Measurements from ENCODE around the gene ADAP1.

Gene ADAP1

DNA sequence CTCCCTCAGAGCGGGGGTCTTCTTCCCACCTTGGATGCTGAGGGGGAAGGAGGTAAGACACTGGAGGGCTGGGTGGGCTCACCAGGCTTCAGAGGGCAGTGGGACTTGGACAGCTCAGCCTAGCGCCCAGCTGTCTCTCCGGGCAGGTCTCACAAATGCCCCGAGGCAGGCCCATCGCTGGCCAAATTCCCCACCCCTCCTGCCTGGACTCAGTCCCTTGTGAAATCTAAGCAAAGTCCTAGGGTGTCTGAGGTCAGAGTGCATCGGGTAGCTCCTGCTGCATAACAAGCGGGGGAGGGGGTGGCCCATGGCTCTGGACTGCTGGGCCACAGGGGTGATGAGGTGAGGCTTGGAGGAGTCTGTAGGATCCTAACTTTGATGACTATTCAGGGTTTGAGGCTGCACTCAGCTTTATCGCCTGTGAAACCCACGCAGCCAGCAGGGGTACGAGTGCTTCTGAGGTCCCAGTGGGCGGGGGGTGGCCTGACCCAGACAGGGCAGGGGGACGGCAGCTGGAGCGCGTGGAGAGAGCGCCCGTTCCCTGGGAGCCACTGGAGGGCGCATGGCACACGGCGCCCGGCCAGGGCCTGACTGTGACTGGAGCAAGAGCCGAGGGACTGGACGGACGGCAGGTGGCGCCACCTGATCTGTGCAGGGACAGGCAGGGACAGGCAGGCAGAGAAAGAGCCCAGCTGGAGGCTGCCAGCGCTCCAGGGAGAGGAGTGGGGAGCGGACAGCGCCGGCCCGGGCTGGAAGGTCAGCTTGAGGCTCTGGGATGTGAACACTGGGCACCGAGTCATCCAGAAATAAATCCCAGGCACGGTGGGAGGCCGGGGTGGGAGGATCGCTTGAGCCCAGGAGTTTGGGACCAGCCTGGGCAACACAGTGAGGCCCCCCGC is 38.5 kb upstream of the ADAP1 start:
- Histone ChIP-seq H3K27me3 (ENCODE audit: insufficient read depth, low read length) (no peaks in the 10 kb centered on the region), H3K4me1 (ENCODE audit: insufficient read depth, low read length) (peaks cover 14% of the 10 kb centered on the region), H2AFZ (ENCODE audit: low read depth, low read length) (no peak overlapping the region), H3K4me3 (ENCODE audit: low read length) (no peak overlapping the region), H3K9me3 (ENCODE audit: low read length) (no peaks in the 10 kb centered on the region), H3K36me3 (ENCODE audit: insufficient read depth, low read length) (peaks cover 15% of the 10 kb centered on the region)

DNA sequence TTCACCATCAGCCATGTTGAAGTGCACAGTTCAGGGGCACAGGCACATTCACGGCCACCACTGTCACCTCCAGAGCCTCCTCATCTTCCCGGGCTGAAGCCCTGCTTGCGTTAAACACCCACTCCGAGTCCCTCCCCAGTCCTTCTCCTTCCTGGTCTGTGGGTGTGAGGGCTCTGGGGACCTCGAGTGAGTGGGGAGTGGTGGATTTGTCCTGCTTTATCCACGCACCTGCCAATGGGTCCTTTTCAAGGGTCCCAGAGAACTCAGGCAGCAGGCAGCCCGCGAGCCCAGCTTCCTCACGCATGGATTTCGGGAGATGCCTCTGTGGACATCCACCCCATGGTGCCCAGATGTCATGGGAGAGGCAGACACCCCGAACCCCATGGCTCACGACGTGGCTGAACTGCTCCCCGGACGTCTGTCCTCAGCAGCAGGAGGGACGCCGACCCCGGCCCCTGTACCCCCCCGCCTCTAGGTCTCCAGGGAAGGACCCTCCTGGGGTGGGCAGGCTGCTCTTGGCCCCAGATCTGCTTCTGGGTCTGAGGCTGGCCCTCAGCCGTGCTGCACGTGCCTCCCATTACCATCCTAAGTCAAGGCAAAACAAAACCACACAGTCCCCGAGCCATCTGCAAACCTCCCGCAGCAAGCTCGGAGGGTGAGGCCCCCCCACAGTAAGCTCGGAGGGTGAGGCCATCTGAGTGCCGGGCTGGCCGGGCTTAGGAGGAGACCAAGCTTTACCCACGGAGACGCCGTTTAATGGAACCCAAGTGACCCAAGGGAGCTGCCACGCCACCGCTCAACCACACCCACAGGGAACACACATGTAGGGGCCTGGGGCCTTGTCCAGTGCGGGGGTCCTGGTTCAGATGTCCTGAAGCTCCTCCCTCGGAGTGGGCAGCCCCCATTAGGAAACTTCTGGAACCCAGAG is 37.5 kb upstream of the ADAP1 start:
- no peak overlapping the region for H2AFZ ChIP-seq (ENCODE audit: low read depth, low read length)
- H3K36me3 ChIP-seq (ENCODE audit: insufficient read depth, low read length): peaks cover 13% of the 10 kb centered on the region
- no peaks in the 10 kb centered on the region for H3K27me3 ChIP-seq (ENCODE audit: insufficient read depth, low read length)
- H3K9me3 ChIP-seq (ENCODE audit: low read length): no peaks in the 10 kb centered on the region
- H3K4me3 ChIP-seq (ENCODE audit: low read length): no peak overlapping the region
- H3K4me1 ChIP-seq (ENCODE audit: insufficient read depth, low read length): peaks cover 14% of the 10 kb centered on the region

- peaks cover 5% of the 10 kb centered on the region for H3K36me3 ChIP-seq (ENCODE audit: insufficient read depth, low read length)
- H3K9me3 ChIP-seq (ENCODE audit: low read length): no peaks in the 10 kb centered on the region
- H3K27me3 ChIP-seq (ENCODE audit: insufficient read depth, low read length): no peaks in the 10 kb centered on the region
- no peak overlapping the region for H2AFZ ChIP-seq (ENCODE audit: low read depth, low read length)
- no peak overlapping the region for H3K4me3 ChIP-seq (ENCODE audit: low read length)
- H3K4me1 ChIP-seq (ENCODE audit: insufficient read depth, low read length): peaks cover 14% of the 10 kb centered on the region
Observed at GRCh38 chr7:990933-991728, 36.7 kb upstream of the ADAP1 start.

DNA sequence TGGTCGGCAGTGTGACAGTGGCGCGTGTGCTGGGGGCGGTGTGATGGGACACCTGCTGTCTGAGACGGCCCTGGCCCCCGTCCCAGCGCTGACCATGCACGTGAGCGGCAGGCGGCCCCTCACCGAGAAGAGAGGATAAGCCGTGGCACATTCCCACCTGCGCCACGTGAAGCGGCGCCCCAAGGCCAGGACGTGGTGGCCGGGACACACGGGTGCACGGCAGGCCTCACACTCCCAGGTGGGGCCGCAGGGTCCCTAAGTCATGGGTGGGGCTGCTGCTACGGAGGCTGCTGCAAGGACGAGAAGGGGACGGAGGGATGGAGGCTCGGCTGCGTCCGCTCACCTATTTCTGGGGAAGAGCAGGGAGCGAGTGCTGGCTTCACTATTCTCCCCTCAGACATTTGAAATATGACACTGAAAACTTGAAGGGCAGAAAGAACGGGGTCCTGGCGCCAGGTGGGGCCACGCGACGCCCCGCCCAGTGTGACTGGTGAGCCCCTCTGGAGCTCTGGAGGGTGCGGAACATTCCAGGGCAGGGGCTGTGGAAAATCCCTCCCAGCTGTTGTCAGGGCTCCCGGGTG is 36.0 kb upstream of the ADAP1 start:
- H3K36me3 ChIP-seq (ENCODE audit: insufficient read depth, low read length): peaks cover 3% of the 10 kb centered on the region

DNA sequence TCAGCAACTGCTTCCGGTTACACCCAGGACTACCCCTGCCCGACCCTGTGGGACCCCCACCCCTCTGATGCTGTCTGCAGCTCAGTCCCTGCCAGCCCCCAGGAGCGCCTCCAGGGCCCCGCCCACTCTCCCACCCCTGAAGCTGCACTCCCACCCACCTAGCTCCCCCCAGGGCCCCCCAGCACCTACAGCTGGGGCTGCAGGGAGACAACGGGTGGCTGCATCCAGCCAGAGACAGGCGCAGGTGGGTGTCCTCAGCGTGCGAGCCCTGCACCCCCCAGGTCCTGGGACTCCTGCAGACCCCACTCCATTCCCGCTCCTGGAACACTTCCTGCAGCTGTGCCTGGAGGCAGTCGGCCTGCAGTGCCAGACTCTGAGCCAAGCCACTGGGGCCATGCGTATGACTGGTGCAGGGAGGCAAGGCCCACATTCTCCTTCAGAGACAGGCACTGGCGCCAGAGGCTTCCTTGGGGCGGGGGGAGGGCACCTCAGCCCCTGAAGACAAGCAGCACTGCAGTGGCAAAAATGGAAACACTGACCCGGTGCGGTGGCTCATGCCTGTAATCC is 34.6 kb upstream of the ADAP1 start:
- no peak overlapping the region for H2AFZ ChIP-seq (ENCODE audit: low read depth, low read length)
- peaks cover 14% of the 10 kb centered on the region for H3K4me1 ChIP-seq (ENCODE audit: insufficient read depth, low read length)
- H3K4me3 ChIP-seq (ENCODE audit: low read length): no peak overlapping the region
- H3K36me3 ChIP-seq (ENCODE audit: insufficient read depth, low read length): no peaks in the 10 kb centered on the region
- H3K9me3 ChIP-seq (ENCODE audit: low read length): no peaks in the 10 kb centered on the region
- H3K27me3 ChIP-seq (ENCODE audit: insufficient read depth, low read length): no peaks in the 10 kb centered on the region

More for the DNA sequence above, 36.0 kb upstream of the ADAP1 start:
- Histone ChIP-seq H3K9me3 (ENCODE audit: low read length) (no peaks in the 10 kb centered on the region), H2AFZ (ENCODE audit: low read depth, low read length) (no peak overlapping the region), H3K4me3 (ENCODE audit: low read length) (no peak overlapping the region), H3K27me3 (ENCODE audit: insufficient read depth, low read length) (no peaks in the 10 kb centered on the region), H3K4me1 (ENCODE audit: insufficient read depth, low read length) (peaks cover 14% of the 10 kb centered on the region)

GRCh38 chr7:988426-988911 is 34.0 kb upstream of the ADAP1 start:
- Histone ChIP-seq H2AFZ (ENCODE audit: low read depth, low read length) (no peak overlapping the region), H3K4me1 (ENCODE audit: insufficient read depth, low read length) (peaks cover 11% of the 10 kb centered on the region), H3K4me3 (ENCODE audit: low read length) (no peak overlapping the region), H3K36me3 (ENCODE audit: insufficient read depth, low read length) (no peaks in the 10 kb centered on the region), H3K27me3 (ENCODE audit: insufficient read depth, low read length) (no peaks in the 10 kb centered on the region), H3K9me3 (ENCODE audit: low read length) (no peaks in the 10 kb centered on the region)

- H3K36me3 ChIP-seq (ENCODE audit: insufficient read depth, low read length): no peaks in the 10 kb centered on the region
- no peak overlapping the region for H3K4me3 ChIP-seq (ENCODE audit: low read length)
- no peak overlapping the region for H2AFZ ChIP-seq (ENCODE audit: low read depth, low read length)
- no peaks in the 10 kb centered on the region for H3K27me3 ChIP-seq (ENCODE audit: insufficient read depth, low read length)
- no peaks in the 10 kb centered on the region for H3K9me3 ChIP-seq (ENCODE audit: low read length)
- H3K4me1 ChIP-seq (ENCODE audit: insufficient read depth, low read length): peaks cover 11% of the 10 kb centered on the region
Observed at GRCh38 chr7:987909-988308, 33.4 kb upstream of the ADAP1 start.

- no peaks in the 10 kb centered on the region for H3K9me3 ChIP-seq (ENCODE audit: low read length)
- H3K27me3 ChIP-seq (ENCODE audit: insufficient read depth, low read length): no peaks in the 10 kb centered on the region
- no peak overlapping the region for H2AFZ ChIP-seq (ENCODE audit: low read depth, low read length)
- H3K4me3 ChIP-seq (ENCODE audit: low read length): no peak overlapping the region
- H3K4me1 ChIP-seq (ENCODE audit: insufficient read depth, low read length): peaks cover 13% of the 10 kb centered on the region
- no peaks in the 10 kb centered on the region for H3K36me3 ChIP-seq (ENCODE audit: insufficient read depth, low read length)
Observed at GRCh38 chr7:986766-987751, 32.6 kb upstream of the ADAP1 start.

GRCh38 chr7:985915-986741 is 31.6 kb upstream of the ADAP1 start:
- no peaks in the 10 kb centered on the region for H3K9me3 ChIP-seq (ENCODE audit: low read length)
- H3K4me3 ChIP-seq (ENCODE audit: low read length): no peak overlapping the region
- no peaks in the 10 kb centered on the region for H3K27me3 ChIP-seq (ENCODE audit: insufficient read depth, low read length)
- H3K4me1 ChIP-seq (ENCODE audit: insufficient read depth, low read length): peaks cover 13% of the 10 kb centered on the region
- no peak overlapping the region for H2AFZ ChIP-seq (ENCODE audit: low read depth, low read length)
- H3K36me3 ChIP-seq (ENCODE audit: insufficient read depth, low read length): no peaks in the 10 kb centered on the region

DNA sequence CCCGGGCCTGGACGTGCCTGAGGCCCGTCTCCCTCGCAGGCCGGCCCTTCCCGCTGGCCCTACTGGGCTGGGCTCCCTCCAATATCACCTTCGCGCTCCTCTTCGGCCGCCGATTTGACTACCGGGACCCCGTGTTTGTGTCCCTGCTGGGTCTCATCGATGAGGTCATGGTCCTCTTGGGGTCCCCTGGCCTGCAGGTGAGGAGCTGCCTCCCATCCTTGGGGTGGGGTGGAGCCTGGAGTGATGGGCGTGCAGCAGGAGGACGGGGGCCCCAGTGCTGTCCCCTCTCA is 30.6 kb upstream of the ADAP1 start:
- H2AFZ ChIP-seq (ENCODE audit: low read depth, low read length): no peak overlapping the region
- no peaks in the 10 kb centered on the region for H3K9me3 ChIP-seq (ENCODE audit: low read length)
- peaks cover 13% of the 10 kb centered on the region for H3K4me1 ChIP-seq (ENCODE audit: insufficient read depth, low read length)
- no peak overlapping the region for H3K4me3 ChIP-seq (ENCODE audit: low read length)
- H3K27me3 ChIP-seq (ENCODE audit: insufficient read depth, low read length): no peaks in the 10 kb centered on the region
- H3K36me3 ChIP-seq (ENCODE audit: insufficient read depth, low read length): no peaks in the 10 kb centered on the region

Measured in neuron (in vitro differentiated cells).